Superior temporal gyrus (tissue), 1 donor: Measurements from ENCODE around the gene GNPAT.

Experiments used
- DNase-seq: peaks from one replicate; pipeline ENCODE4 v3.0.0-alpha.2; 2016; ENCODE audit errors: extremely low spot score

GNPAT gene

DNA sequence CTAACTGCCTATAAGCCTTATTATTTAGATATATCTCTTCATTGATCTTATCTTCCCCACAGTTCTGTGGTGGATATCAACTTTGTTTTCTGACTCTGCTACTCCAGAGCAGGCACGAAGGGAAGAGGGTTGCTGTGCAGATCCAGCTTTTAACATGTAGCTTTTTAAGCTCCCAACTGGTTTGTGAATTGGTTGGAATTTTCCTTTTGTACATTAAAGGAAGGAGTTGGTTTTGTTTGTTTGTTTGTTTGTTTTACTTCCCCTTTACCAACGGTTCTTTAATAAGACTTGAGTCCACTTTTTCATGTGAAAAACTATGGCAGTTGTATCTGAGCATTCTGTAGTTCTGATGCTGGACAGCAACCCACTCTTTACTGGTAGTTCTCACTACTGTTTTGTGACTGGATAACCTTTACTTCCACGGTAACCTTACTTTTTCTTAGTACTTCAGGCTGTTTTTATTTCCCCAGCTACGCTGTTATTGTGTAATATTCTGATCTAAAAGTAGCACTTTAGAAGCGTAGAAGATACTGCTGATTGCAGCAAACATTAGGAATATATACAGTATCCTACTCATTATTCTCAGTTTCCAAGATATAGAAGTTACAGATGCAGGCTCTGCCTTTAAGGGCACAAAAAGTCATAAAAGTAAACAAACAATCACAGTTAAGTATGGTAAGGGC is 1.6 kb downstream of the GNPAT start:
- DNase-seq, result no peak

GRCh38 chr1:231248778-231249177 is 7.8 kb downstream of the GNPAT start:
- no peak for DNase-seq

GRCh38 chr1:231252336-231252735 is 11.3 kb downstream of the GNPAT start:
- no peak for DNase-seq

GRCh38 chr1:231260351-231260750 is 19.3 kb downstream of the GNPAT start:
- no peak for DNase-seq

- no peak for DNase-seq
These were observed 23.6 kb downstream of the GNPAT start for GRCh38 chr1:231264642-231265041.

DNA sequence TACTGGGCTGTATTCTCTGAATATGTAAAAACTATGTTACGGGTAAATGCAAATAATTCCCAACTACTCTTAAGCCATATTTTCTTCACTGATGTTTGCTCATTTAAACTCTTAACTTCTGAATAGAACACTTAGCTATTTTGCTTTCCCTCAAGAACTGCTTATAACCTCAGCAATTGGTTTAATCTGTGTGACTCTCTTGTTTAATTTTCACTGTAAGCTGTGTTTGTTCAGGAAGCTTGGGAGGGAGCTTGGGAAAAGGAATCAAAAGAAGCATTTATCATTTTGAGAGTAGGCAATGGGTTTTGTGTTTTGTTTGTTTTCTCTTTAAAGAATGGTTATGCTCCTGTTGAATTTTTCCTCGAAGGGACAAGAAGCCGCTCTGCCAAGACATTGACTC is 24.4 kb downstream of the GNPAT start:
- DNase-seq, result no peak

GRCh38 chr1:231266811-231267322 is 25.9 kb downstream of the GNPAT start:
- no peak for DNase-seq

DNA sequence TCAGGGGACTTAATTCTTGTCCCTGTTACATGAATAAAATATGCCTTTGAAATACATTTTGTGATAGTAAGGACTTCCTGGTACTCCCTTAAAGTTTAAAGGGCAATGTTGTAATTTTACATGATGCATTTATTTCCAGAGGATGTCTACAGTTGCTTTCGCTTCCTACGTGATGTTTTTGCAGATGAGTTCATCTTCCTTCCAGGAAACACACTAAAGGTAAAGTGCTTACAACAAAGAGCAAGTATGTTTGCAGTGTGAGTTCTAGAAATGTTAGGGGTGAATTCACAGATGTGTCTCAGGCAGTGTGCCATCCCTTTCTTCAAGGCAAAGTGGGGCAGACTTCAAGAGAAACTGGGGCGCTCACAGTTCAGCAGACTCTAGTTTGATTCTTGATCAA is 31.2 kb downstream of the GNPAT start:
- DNase-seq, result no peak

DNA sequence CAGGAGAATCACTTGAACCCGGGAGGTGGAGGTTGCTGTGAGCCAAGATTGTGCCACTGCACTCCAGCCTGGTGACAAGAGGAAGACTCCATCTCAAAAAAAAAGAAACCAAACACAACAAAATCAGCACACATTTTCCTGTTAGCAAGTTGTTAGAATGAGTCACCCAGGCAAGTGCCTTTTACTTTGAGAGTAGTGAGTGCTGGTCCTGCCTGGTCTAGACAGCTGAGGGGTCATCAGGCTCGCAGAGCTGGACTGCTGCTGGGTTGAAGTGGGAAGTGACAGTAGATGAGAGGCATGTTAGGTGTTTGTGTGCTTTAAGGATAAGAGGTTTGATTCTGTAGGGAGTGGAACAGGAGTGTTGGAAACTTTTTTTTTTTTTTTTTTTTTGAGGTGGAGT is 31.9 kb downstream of the GNPAT start:
- no peak for DNase-seq

GRCh38 chr1:231274119-231274825 is 33.3 kb downstream of the GNPAT start:
- DNase-seq, result no peak

DNA sequence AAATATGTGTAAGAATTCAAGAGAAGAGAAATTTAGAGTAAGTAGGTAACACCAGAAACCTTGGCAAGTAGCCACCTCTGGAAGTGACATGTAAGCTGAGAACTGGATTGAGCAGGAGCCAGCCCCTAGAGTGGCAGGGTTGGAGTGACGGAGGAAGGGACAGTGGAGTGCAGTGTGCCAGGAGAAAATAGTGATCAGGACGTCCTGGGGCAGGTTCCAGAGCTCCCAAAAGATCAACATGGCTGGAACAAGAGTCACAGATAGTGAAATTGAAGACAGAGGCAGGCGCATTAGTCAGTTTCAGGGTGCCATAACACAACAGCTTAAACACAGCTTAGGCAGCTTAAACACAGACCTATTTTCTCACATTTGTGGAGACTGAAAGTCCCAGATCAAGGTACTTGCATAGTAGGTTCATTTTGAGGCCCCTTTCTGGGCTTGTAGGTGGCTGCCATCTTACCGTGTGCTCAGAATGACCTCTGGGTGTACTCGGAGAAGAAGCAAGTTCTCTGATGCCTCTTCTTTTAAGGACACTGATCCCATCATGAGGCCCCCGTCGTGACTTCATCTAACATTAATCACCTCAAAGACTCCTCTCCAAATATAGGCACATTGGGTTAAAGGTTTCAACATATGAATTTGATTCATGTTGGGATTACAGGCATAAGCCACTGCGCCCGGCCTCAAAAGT is 37.2 kb downstream of the GNPAT start:
- no peak for DNase-seq

- no peak for DNase-seq
These were observed 38.1 kb downstream of the GNPAT start for GRCh38 chr1:231279081-231279480.

GRCh38 chr1:231279683-231280082 is 38.7 kb downstream of the GNPAT start:
- no peak for DNase-seq

DNA sequence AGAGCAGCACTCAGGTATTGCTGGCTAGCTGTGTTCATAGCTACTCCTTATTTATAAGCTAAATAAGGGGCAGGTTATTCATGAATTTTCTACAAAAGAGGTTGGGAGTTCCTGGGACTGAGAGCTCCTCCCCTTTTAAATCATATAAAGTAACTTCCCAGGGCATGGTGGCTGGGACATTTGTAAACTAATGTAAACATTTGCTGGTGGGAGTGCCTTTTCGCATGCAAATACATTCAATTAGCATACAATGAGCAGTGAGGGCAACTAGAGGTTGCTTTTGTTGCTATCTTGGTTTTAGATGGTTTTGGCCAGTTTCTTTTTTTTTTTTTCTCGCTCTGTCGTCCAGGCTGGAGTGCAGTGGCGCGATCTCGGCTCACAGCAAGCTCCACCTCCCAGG is 43.4 kb downstream of the GNPAT start:
- DNase-seq, result no peak

DNA sequence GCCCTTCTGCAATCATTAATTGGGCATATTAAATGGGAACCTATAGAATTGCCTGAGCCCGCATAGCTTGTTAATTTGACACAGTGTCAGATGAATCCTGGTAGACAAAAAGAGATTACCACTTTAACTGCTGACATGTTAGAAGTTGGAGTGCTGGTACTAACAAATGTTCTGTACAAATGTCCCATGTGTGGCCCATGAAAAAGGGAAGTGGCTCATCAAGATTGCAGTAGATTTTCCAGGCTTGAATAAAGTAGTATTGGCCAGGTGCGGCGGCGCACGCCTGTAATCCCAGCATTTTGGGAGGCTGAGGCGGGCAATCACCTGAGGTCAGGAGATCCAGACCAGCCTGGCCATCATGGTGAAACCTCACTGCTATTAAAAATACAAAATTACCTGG is 45.6 kb downstream of the GNPAT start:
- no peak for DNase-seq

- no peak for DNase-seq
These were observed 54.9 kb downstream of the GNPAT start for GRCh38 chr1:231295938-231296337.

- no peak for DNase-seq
These were observed 61.0 kb downstream of the GNPAT start for GRCh38 chr1:231301990-231302389.

GRCh38 chr1:231310391-231310934 is 69.5 kb downstream of the GNPAT start:
- no peak for DNase-seq

GRCh38 chr1:231311720-231312431 is 70.9 kb downstream of the GNPAT start:
- DNase-seq, result no peak

DNA sequence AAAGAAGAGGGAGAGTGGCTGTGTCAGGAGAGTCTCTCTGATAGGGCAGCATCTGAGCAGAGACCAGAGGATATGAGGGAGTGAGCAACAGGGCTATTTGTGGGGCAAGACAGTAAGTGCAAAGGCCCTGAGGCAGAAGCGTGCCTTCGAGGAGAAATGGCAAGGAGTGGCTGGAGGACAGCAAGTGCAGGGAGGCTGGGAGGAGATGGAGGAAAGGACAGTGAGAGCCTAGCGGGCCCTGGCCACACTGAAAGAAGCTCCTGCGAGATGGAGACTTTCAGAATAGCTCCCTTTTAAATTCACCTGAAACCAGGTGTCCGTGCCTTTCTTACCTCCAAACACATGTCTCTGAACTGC is 71.4 kb downstream of the GNPAT start:
- DNase-seq, result no peak

GRCh38 chr1:231313661-231314060 is 72.6 kb downstream of the GNPAT start:
- DNase-seq, result no peak

DNA sequence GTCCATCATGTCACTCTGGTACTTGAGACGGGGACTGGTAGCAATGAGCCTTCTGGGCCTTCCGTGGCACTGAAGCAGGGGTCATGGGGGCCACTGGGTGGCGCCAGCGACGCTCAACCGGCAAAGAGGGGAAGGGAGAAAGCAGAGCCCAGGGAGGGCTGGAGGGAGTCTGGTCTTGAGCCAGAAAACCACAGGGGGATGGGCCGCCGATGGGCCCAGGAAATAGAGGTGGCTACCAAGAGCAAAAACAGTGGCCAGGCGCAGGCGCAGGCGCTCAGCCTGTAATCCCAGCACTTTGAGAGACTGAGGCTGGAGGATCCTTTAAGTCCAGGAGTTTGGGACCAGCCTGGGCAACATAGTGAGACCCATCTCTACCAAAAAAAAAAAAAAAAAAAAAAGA is 74.9 kb downstream of the GNPAT start:
- no peak for DNase-seq
